Neuronal stem cell (in vitro differentiated cells): ENCODE results near the gene RGMB.

Experiments used
- DNase-seq: peaks from one replicate; pipeline ENCODE4 v3.0.0-alpha.2; 2013; ENCODE audit warnings: low spot score
- H2AFZ ChIP-seq: one replicate; pipeline ENCODE4 v1.6.1; 2013; ENCODE audit warnings: mild to moderate bottlenecking, low read length, inconsistent platforms
- H2AK5ac ChIP-seq: 2 replicates; pipeline ENCODE4 v1.6.1; 2013; ENCODE audit warnings: low read depth, mild to moderate bottlenecking, inconsistent platforms, low read length, moderate library complexity, mixed read lengths
- H2BK120ac ChIP-seq: 2 replicates; pipeline ENCODE4 v1.6.1; 2013; ENCODE audit warnings: low read depth, mild to moderate bottlenecking, inconsistent platforms, low read length, moderate library complexity, mixed read lengths
- H2BK12ac ChIP-seq: one replicate; pipeline ENCODE4 v1.6.1; 2013; ENCODE audit warnings: low read length, inconsistent platforms
- H2BK15ac ChIP-seq: 2 replicates; pipeline ENCODE4 v1.6.1; 2013; ENCODE audit warnings: mild to moderate bottlenecking, low read length, inconsistent platforms, mixed read lengths
- H2BK5ac ChIP-seq: one replicate; pipeline ENCODE4 v1.6.1; 2013; ENCODE audit warnings: inconsistent platforms, mild to moderate bottlenecking, low read length, moderate library complexity
- H3K14ac ChIP-seq: one replicate; pipeline ENCODE4 v1.6.1; 2013; ENCODE audit warnings: low read length, inconsistent platforms
- H3K18ac ChIP-seq: 2 replicates; pipeline ENCODE4 v1.6.1; 2013; ENCODE audit warnings: low read length, inconsistent platforms
- H3K23ac ChIP-seq: 2 replicates; pipeline ENCODE4 v1.6.1; 2013; ENCODE audit warnings: low read depth, mild to moderate bottlenecking, mixed read lengths, low read length, inconsistent platforms; ENCODE audit not compliant: poor library complexity
- H3K27ac ChIP-seq: replicated peaks from 3 replicates; pipeline ENCODE4 v1.5.1; 2013; ENCODE audit warnings: low read length, inconsistent platforms
- H3K27me3 ChIP-seq, 3 experiments: 2 replicates each; pipeline ENCODE4 v1.6.1; 2013; ENCODE audit warnings: low read length in 3 of 3, mild to moderate bottlenecking in 2 of 3, inconsistent platforms in 1 of 3, low read depth in 1 of 3, mixed read lengths in 1 of 3, moderate library complexity in 1 of 3; ENCODE audit not compliant: control insufficient read depth in 3 of 3, insufficient read depth in 3 of 3
- H3K36me3 ChIP-seq, 2 donors: replicated peaks in 1 of 2; 2 replicates each; pipeline ENCODE4 v1.6.1; 2013; ENCODE audit warnings: low read length in 2 of 2; ENCODE audit not compliant: control insufficient read depth in 2 of 2, insufficient read depth in 2 of 2
- H3K4ac ChIP-seq: 2 replicates; pipeline ENCODE4 v1.6.1; 2013; ENCODE audit warnings: inconsistent platforms, mild to moderate bottlenecking, low read length, moderate library complexity
- H3K4me1 ChIP-seq, 2 donors: 1 replicate in 1 of 2; 2 replicates in 1 of 2; pipeline ENCODE4 v1.6.1; 2013; ENCODE audit warnings: low read length in 2 of 2, low read depth in 1 of 2; ENCODE audit not compliant: control insufficient read depth in 2 of 2, insufficient read depth in 1 of 2
- H3K4me2 ChIP-seq: one replicate; pipeline ENCODE4 v1.6.1; 2013; ENCODE audit warnings: mild to moderate bottlenecking, low read length, inconsistent platforms; ENCODE audit not compliant: insufficient read depth, poor library complexity, severe bottlenecking
- H3K4me3 ChIP-seq, 2 donors: 2 replicates each; pipeline ENCODE4 v1.5.1; 2013; ENCODE audit warnings: low read length in 2 of 2, mild to moderate bottlenecking in 2 of 2, inconsistent platforms in 1 of 2, moderate library complexity in 1 of 2
- H3K79me1 ChIP-seq: one replicate; pipeline ENCODE4 v1.6.1; 2013; ENCODE audit warnings: low read depth, mild to moderate bottlenecking, inconsistent platforms, low read length, moderate library complexity
- H3K9ac ChIP-seq: one replicate; pipeline ENCODE4 v1.6.1; 2013; ENCODE audit warnings: mild to moderate bottlenecking, low read depth, low read length, inconsistent platforms; ENCODE audit not compliant: poor library complexity
- H3K9me3 ChIP-seq, 2 donors: replicated peaks in 1 of 2; 2 replicates each; pipeline versions ENCODE3 to v1.6.1; 2013; ENCODE audit warnings: low read length in 2 of 2, mild to moderate bottlenecking in 2 of 2, inconsistent platforms in 1 of 2, low read depth in 1 of 2, mixed read lengths in 1 of 2, moderate library complexity in 1 of 2; ENCODE audit not compliant: control insufficient read depth in 2 of 2, insufficient read depth in 1 of 2
- H4K8ac ChIP-seq: one replicate; pipeline ENCODE4 v1.6.1; 2013; ENCODE audit warnings: low read depth, mild to moderate bottlenecking, inconsistent platforms, low read length, moderate library complexity
- H4K91ac ChIP-seq: one replicate; pipeline ENCODE4 v1.6.1; 2013; ENCODE audit warnings: low read length, low read depth, mild to moderate bottlenecking, inconsistent platforms; ENCODE audit not compliant: poor library complexity
- WGBS, 2 donors: extraction: QIAGEN DNeasy Blood & Tissue Kit; methylation state at CpG; one replicate each; pipeline ENCODE4 v1.1.7; 2013; ENCODE audit warnings: missing lambda C conversion rate in 2 of 2, mixed read lengths in 1 of 2; ENCODE audit not compliant: insufficient read length in 2 of 2, insufficient replicate concordance in 1 of 2; ENCODE audit errors: extremely low coverage in 2 of 2; 5-methylcytosine and 5-hydroxymethylcytosine counted together

The RGMB gene

GRCh38 chr5:98798371-98798770 lies 24.9 kb downstream of the RGMB start:
- peaks cover 4 to 25% of the 10 kb centered on the region in 2 donors for H3K36me3 ChIP-seq
- H3K4me2 ChIP-seq, result no peak overlapping the region
- H3K4me3 ChIP-seq, result no peak overlapping the region
- H3K9me3 ChIP-seq, result peaks cover 2 to 3% of the 10 kb centered on the region in 2 donors
- no peak overlapping the region for H2BK5ac ChIP-seq
- H3K14ac ChIP-seq, result no peak overlapping the region
- H3K18ac ChIP-seq, result no peak overlapping the region
- no peak overlapping the region for H2BK15ac ChIP-seq
- H2BK120ac ChIP-seq, result no peak overlapping the region
- DNase-seq, result no peak
- H4K91ac ChIP-seq, result no peak overlapping the region
- H3K9ac ChIP-seq, result no peak overlapping the region
- no peak overlapping the region for H3K23ac ChIP-seq
- no peak overlapping the region for H3K27ac ChIP-seq
- H3K4me1 ChIP-seq, result peaks cover 2 to 3% of the 10 kb centered on the region in 2 donors
- no peak overlapping the region for H2AK5ac ChIP-seq
- H2AFZ ChIP-seq, result no peak overlapping the region
- H3K4ac ChIP-seq, result no peak overlapping the region
- no peak overlapping the region for H4K8ac ChIP-seq
- H3K27me3 ChIP-seq, result no peaks in the 10 kb centered on the region
- H2BK12ac ChIP-seq, result no peak overlapping the region
- WGBS, 2 donors, result no CpG with 5 or more reads among the region's 1 CpG
- H3K79me1 ChIP-seq, result peaks cover under 1% of the 10 kb centered on the region

- no peak overlapping the region for H3K4me2 ChIP-seq
- no CpG with 5 or more reads among the region's 3 CpGs for WGBS, 2 donors
- H4K91ac ChIP-seq, result no peak overlapping the region
- no peak overlapping the region for H2BK12ac ChIP-seq
- no peak overlapping the region for H3K23ac ChIP-seq
- no peak overlapping the region for H3K4ac ChIP-seq
- H3K18ac ChIP-seq, result no peak overlapping the region
- H2AFZ ChIP-seq, result no peak overlapping the region
- no peak overlapping the region for H3K14ac ChIP-seq
- H2AK5ac ChIP-seq, result no peak overlapping the region
- no peaks in the 10 kb centered on the region for H3K27me3 ChIP-seq
- no peak overlapping the region for H3K4me3 ChIP-seq
- H2BK5ac ChIP-seq, result no peak overlapping the region
- no peak overlapping the region for H2BK15ac ChIP-seq
- no peak overlapping the region for H3K9ac ChIP-seq
- peaks cover 2% of the 10 kb centered on the region in 2 donors for H3K9me3 ChIP-seq
- H3K36me3 ChIP-seq, result peaks cover 2 to 20% of the 10 kb centered on the region in 2 donors
- no peak overlapping the region for H2BK120ac ChIP-seq
- no peak overlapping the region for H4K8ac ChIP-seq
- no peaks in the 10 kb centered on the region for H3K79me1 ChIP-seq
- H3K27ac ChIP-seq, result no peak overlapping the region
- DNase-seq, result no peak
- peaks cover 2 to 3% of the 10 kb centered on the region in 2 donors for H3K4me1 ChIP-seq
Measured at GRCh38 chr5:98798847-98799246, 25.4 kb downstream of the RGMB start.

GRCh38 chr5:98804066-98804465 lies 30.6 kb downstream of the RGMB start:
- Histone ChIP-seq H3K4ac (no peak overlapping the region), H4K8ac (no peak overlapping the region), H3K79me1 (no peaks in the 10 kb centered on the region), H3K4me3 (no peak overlapping the region), H3K23ac (no peak overlapping the region), H2BK15ac (no peak overlapping the region), H2BK120ac (no peak overlapping the region), H3K27ac (no peak overlapping the region), H2AFZ (no peak overlapping the region), H4K91ac (no peak overlapping the region), H3K4me1 (no peaks in the 10 kb centered on the region), H3K14ac (no peak overlapping the region), H3K9ac (no peak overlapping the region), H3K36me3 (no peaks in the 10 kb centered on the region), H3K18ac (no peak overlapping the region), H2BK12ac (no peak overlapping the region), H3K4me2 (no peak overlapping the region), H3K27me3 (no peaks in the 10 kb centered on the region), H2AK5ac (no peak overlapping the region), H3K9me3 (peaks cover 4 to 20% of the 10 kb centered on the region in 2 donors), H2BK5ac (no peak overlapping the region)
- WGBS, 2 donors, result no CpG with 5 or more reads among the region's 2 CpGs
- DNase-seq, result no peak

- Histone ChIP-seq H3K14ac (no peak overlapping the region), H2BK12ac (no peak overlapping the region), H4K8ac (no peak overlapping the region), H3K36me3 (no peaks in the 10 kb centered on the region), H3K4me1 (no peaks in the 10 kb centered on the region), H3K27ac (no peak overlapping the region), H2BK15ac (no peak overlapping the region), H2BK120ac (no peak overlapping the region), H3K18ac (no peak overlapping the region), H2BK5ac (no peak overlapping the region), H3K27me3 (no peaks in the 10 kb centered on the region), H2AFZ (no peak overlapping the region), H3K9ac (no peak overlapping the region), H3K23ac (no peak overlapping the region), H2AK5ac (no peak overlapping the region), H3K4me2 (no peak overlapping the region), H3K79me1 (no peaks in the 10 kb centered on the region), H3K9me3 (peaks cover 4 to 20% of the 10 kb centered on the region in 2 donors), H3K4ac (no peak overlapping the region), H3K4me3 (no peak overlapping the region), H4K91ac (no peak overlapping the region)
- WGBS, 2 donors, result no CpG with 5 or more reads among the region's 1 CpG
- DNase-seq, result no peak
Measured at GRCh38 chr5:98805070-98805469, 31.6 kb downstream of the RGMB start.
